ENCODE measurements around the gene EMP2.
A peak's percentile ranks its signal among the peaks of the same experiment; 100 is the strongest.
"Not testable (repeated sequence)": the region's sequence is repeated elsewhere in the genome, so short reads cannot be mapped to it uniquely, and the experiment has no call there.

Gene EMP2

GRCh38 chr16:10519929-10520868 lies 60.2 kb downstream of the EMP2 start:
- DNase-seq: no peak

GRCh38 chr16:10519297-10519696 lies 61.1 kb downstream of the EMP2 start:
- DNase-seq: no peak

- DNase-seq: no peak
Observed at GRCh38 chr16:10518479-10519041, 61.8 kb downstream of the EMP2 start.

GRCh38 chr16:10517868-10518267 lies 62.5 kb downstream of the EMP2 start:
- no peak for DNase-seq

DNA sequence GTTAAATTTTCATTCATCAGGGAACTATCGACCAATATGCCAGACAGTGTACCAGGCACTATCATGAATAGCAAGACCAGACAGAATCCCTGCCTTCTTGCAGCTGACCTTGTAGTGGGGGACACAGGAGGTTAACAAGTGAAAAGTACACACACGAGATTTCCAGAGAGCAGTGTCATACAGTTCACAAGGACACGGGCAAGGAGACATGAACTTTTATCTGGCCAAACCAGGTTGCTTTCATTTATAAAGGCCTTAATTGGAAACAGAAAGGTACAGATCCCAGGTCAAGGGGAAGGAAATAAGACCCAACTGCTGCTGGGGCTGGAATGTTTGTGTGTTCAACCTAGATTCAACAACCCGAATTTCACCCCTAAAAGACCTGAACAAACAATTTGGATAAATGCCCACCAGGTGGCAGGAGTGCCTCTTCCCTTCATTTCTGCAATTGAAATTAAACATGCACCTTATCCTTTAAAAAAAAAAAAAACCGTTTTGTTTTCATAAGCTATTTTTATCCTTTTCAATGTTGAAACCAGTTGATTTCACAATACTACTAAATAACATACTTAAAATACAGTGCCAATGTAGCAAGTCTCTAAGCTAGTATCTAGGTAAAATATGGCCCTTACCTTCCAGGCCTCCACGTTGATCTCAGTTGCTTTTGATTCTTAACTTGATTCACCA lies 65.9 kb downstream of the EMP2 start:
- DNase-seq: peak; percentile 30

DNA sequence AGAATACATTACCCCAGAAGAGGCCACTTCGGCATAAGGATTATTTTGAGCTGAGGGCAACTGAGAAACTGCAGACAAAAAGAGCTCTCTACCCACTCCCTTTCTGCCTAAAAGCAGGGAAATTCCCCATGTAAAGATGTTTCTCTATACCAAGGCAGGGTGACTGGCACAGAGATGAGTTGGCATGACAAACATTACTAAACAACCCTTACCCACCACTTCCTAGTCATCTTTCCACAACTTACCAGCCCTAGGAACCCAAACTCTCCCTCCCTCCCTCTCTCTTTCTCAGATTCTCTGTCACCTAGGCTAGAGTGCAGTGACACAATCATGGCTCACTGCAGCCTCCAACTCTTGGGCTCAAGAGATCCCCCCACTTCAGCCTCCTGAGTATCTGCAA lies 68.6 kb downstream of the EMP2 start:
- no peak for DNase-seq

- no peak for DNase-seq
Observed at GRCh38 chr16:10510279-10510678, 70.1 kb downstream of the EMP2 start.

- peak; percentile 78 for DNase-seq
Observed at GRCh38 chr16:10509534-10510025, 70.8 kb downstream of the EMP2 start.

DNA sequence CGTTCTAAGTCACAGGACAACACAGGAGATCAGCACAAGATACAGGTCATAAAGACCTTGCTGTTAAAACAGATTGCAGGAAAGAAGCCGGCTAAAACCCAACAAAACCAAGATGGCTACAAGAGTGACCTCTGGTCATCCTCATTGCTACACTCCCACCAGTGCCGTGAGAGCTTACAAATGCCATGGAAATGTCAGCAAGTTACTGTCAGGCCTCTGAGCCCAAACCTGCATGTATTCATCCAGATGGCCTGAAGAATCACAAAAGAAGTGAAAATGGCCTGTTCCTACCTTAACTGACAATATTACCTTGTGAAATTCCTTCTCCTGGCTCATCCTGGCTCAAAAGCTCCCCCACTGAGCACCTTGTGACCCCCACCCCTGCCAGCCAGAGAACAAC lies 75.1 kb downstream of the EMP2 start:
- not testable (repeated sequence) for DNase-seq

DNA sequence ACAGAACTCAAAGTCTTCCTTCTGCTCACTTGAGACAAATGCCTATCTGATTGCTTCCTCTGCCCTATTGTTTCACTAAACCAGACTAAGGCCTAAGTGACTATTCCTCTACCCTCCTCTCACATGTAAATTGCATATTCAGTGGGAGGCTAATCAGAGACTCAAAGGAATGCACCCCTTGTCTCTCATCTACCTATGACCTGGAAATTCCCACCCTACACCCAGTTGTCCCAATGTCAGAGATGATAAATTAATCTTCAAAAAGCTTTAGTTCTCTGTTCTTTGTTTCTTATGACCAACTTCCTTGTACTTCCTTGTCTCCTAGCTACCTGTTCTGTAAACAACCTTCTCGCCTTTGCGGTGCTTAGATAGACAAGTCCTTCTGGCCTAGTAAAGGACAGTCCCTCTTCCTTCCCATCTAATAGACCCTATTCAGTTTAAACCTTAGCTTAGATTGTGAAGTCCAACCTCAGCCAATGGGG lies 76.0 kb downstream of the EMP2 start:
- DNase-seq: no peak

GRCh38 chr16:10502776-10503175 lies 77.6 kb downstream of the EMP2 start:
- DNase-seq: no peak

- DNase-seq: no peak
Observed at GRCh38 chr16:10501016-10501607, 79.3 kb downstream of the EMP2 start.

- DNase-seq: no peak
Observed at GRCh38 chr16:10500582-10500981, 79.8 kb downstream of the EMP2 start.

DNA sequence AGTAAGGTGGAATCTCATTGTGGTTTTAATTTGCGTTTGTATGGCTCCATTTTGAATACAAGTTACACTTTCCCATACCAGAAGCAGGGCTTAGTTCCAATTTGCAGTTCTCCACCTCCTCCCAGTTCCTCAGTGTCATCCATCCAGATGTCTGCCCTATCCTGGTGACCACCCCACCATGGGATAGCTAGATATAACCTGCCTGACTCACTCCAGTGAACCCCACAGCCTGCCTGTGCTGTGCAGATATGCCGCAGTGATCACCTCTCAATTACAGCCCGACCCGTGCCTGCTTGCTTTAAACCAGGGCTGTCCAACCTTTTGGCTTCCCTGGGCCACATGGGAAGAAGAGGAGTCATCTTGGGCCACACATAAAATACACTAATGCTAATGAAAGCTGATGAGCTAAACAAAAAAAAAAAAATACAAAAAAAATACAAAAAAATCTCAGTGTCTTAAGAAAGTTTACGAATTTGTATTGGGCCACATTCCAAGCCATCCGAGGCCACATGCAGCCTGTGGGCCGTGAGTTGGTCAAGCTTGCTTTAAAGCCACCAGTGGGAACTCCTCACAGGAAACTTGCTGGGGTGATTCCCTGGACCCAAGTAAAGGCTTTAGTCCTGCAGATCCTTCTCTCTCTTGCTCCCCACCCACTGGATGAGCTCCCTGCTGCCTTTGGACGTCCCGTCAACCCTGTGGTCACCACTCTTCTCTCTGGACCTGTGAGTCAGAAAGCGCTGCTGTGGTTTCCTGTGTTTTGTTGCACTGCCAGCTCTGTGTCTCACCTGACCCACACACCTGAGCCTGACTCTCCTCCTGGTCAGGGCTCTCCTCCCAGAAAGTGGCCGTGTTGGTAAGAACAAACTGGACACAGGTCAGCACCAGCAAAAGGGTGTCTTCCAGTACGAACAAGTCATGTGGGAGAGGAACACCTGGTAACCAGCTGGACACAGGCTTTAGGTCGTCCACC lies 83.0 kb downstream of the EMP2 start:
- no peak for DNase-seq

- no peak for DNase-seq
Observed at GRCh38 chr16:10495031-10495345, 85.4 kb downstream of the EMP2 start.

DNA sequence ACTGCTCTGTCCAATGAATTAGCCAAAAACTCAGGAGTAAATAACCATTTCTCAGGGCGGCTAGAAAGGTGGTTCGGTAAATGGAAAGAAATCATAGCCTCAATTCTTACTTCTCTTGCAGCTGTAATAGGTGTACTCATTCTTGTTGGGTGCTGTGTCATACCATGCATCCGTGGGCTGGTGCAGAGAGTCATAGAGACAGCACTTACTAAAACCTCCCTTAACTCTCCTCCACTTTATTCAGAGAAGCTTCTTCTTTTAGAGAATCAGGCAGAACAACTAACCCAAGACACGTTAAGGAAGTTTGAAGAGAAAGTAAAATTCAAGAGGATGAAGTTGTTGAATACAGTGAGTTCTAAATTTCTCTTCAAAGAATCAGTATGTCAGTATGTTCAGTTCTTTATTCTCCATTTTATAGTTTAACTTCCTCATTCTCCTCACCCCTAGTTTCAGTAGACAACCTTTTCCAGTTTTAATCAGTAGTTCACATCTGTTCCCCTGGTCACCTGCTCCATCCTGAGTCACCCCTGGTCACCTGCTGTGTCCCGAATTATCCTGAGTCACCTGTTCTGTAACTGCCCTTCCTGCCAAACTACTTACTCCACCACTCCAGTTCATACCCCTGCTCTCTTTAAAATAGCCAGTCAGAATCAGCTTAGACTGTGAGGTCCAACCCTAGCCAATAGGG lies 85.9 kb downstream of the EMP2 start:
- no peak for DNase-seq

GRCh38 chr16:10493276-10493675 lies 87.1 kb downstream of the EMP2 start:
- DNase-seq: no peak

DNA sequence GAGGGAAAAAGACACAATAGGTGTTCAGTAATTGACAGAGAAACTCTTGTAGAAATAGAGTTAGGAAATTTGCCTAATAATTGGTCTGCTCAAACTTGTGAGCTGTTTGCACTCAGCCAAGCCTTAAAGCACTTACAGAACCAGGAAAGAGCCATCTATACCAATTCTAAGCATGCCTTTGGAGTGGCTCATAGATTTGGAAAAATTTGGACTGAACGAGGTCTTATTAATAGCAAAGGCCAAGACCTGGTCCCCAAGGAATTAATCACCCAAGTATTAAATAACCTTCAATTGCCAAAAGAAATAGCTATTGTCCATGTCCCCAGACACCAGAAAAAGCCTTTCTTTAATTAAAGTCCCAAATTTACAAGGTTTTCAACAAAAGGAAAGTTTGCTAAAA lies 90.3 kb downstream of the EMP2 start:
- DNase-seq: no peak

DNA sequence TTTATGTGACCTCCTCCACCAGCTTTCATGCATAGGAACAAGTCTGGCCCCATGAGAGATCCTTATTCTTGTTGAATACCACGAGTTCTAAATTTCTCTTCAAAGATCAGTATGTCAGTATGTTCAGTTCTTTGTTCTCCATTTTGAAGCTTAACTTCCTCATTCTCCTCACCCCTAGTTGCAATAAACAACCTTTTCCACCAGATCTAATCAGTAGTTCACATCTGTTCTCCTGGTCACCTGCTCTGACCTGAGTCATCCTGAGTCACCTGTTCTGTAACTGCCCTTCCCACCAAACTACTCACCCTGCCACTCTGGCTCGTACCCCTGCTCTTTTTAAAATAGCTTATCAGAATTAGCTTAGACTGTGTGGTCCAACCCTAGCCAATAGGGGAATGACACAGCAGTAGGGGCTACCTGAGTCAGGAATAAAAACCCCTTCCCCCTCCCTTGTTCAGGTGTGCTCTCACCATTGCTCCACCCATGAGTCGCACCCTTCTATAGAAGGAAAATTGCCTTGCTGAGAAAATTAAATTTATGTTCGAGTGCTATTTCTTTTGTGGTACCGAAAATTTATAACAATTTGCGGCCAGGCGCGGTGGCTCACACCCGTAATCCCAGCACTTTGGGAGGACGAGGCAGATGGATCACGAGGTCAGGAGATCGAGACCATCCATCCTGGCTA lies 94.6 kb downstream of the EMP2 start:
- no peak for DNase-seq

DNA sequence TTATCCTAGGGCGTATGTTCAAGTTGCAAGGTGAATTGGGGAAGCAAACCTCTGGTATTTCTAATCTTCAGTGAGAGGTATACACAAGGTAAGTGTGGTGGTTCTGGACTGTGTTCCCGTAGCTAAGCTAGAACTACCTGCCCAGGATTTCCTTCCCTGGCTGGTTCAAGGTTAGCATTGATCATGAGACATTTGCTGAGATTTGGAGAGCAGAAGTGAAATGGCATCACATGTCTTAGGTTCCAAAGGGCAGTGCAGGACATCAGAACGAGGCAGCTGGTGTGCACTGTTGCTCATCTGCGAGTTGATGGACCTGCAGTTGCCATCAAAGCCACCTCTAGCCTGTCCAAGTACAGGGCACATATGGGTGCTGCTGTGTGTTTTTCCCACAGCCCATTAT lies 95.2 kb downstream of the EMP2 start:
- no peak for DNase-seq

- no peak for DNase-seq
Observed at GRCh38 chr16:10480151-10480550, 100.2 kb downstream of the EMP2 start.

All from midbrain (tissue), 1 donor.